ENCODE measurements around the gene SLC2A14. TPM values are rescaled to one million over a fixed set of nuclear protein-coding genes. Genes with fewer than 3 reads are reported as not detected.
A peak's percentile ranks its signal among the peaks of the same experiment; 100 is the strongest.
"Not testable (repeated sequence)": the region's sequence is repeated elsewhere in the genome, so short reads cannot be mapped to it uniquely, and the experiment has no call there.

The SLC2A14 gene
- total RNA-seq, 1 experiment from 2014 or later: not detected

- no peak for DNase-seq (ENCODE audit: low spot score)
Observed at GRCh38 chr12:7870335-7870734, 2.4 kb downstream of the SLC2A14 start.

DNA sequence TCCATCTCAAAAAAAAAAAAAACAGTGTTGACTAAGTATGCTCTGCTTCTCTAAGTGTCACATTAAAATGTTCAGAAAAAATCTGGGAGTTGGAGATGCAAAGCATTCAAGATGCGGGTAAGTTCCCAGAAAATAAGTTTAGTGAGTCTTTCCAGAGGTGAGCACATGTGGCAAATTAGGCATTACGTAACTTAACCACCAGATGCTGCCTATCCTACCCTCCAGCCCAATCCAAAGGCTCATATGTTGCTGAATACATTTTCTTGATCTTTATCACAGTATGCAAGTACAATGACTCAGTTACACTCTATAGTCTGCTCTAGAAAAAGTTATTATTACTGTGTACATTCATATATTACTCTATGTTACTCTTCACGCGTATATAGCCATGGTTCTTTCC, 3.6 kb downstream of the SLC2A14 start:
- DNase-seq (ENCODE audit: low spot score): no peak

DNA sequence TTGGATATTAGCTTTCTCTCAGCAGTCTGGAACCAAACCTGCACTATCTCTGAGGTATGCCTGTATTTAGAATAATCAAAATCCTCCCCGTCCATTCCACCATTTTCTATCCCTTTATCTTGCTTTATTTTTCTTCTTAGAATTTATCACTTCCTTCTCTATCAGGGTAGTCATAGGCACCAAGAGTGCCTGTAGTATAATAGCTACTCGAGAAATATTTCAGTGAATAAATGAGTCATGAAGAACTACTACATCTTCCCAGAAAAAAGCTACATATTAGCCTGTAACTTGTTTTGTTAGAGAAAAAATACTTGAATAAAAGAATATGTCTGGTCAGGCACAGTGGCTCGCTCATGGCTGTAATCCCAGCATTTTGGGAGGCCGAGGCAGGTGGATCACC, 4.3 kb downstream of the SLC2A14 start:
- DNase-seq (ENCODE audit: low spot score): no peak

DNA sequence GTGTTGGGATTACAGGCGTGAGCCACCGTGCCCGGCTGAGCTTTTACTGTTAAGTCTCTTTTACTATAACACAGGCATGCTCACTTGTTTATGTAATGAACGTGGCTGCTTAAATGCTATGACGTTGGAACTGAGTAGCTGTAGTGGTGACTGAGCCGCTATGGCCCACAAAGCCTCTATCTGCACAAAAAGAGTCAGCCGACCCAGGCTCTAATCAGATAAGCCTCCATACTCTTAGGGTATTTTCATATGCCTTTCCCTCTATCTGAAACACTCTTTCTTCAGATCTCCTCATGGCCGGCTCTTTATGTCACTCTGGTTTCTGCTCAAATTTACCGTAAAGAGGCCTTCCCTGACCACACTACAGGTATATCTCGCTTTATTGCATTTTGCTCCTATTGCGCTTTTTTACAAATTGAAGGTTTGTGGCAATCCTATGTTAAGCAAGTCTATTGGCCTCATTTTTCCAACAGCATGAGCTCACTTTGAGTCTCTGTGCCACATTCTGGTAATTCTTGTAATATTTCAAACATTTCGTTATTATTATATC, 8.0 kb downstream of the SLC2A14 start:
- no peak for DNase-seq (ENCODE audit: low spot score)

DNA sequence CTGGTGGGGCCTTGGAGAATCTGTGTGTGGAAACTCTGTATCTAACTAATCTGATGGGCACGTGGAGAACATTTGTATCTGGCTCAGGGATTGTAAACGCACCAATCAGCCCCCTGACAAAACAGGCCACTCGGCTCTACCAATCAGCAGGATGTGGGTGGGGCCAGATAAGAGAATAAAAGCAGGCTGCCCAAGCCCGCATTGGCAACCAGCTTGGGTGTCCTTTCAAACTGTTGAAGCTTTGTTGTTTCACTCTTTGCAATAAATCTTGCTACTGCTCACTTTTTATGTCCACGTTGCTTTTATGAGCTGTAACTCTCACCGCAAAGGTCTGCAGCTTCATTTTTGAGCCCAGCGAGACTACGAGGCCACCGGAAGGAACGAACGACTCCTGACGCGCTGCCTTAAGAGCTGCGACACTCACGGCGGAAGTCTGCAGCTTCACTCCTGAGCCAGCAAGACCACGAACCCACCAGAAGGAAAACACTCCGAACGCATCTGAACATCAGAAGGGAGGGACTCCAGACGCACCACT, 9.8 kb downstream of the SLC2A14 start:
- DNase-seq (ENCODE audit: low spot score): not testable (repeated sequence)

DNA sequence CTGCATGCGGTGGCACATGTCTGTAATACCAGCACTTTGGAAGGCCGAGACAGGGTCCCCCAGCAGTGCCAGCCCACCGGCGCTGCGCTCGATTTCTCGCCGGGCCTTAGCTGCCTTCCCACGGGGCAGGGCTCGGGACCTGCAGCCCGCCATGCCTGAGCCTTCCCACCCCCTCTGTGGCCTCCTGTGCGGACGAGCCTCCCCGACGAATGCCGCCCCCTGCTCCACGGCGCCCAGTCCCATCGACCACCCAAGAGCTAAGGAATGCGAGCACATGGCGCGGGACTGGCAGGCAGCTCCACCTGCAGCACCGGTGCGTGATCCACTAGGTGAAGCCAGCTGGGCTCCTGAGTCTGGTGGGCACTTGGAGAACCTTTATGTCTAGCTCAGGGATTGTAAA, 10.4 kb downstream of the SLC2A14 start:
- DNase-seq (ENCODE audit: low spot score): not testable (repeated sequence)

- peak; percentile 1 for DNase-seq (ENCODE audit: low spot score)
Observed at GRCh38 chr12:7859552-7859951, 13.2 kb downstream of the SLC2A14 start.

DNA sequence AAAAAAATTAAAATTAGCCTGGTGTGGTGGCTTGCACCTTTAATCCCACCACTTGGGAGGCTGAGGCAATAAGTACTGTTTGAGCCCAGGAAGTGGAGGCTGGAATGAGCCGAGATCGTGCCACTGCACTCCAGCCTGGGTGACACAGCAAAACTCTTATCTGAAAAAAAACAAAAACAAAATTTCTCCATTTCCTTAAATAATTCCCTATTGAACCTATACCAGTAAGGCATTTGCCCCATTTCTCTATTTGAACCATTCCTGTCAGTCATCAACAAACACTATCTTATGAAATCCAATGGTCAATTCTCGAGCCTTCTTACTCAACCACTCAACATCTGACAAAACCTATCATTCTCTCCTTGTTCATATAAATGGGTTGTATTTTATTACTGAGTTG, 14.7 kb downstream of the SLC2A14 start:
- no peak for DNase-seq (ENCODE audit: low spot score)

- DNase-seq (ENCODE audit: low spot score): no peak
Observed at GRCh38 chr12:7856516-7856915, 16.2 kb downstream of the SLC2A14 start.

GRCh38 chr12:7853557-7853956, 19.2 kb downstream of the SLC2A14 start:
- no peak for DNase-seq (ENCODE audit: low spot score)

- DNase-seq (ENCODE audit: low spot score): not testable (repeated sequence)
Observed at GRCh38 chr12:7851622-7852081, 21.1 kb downstream of the SLC2A14 start.

DNA sequence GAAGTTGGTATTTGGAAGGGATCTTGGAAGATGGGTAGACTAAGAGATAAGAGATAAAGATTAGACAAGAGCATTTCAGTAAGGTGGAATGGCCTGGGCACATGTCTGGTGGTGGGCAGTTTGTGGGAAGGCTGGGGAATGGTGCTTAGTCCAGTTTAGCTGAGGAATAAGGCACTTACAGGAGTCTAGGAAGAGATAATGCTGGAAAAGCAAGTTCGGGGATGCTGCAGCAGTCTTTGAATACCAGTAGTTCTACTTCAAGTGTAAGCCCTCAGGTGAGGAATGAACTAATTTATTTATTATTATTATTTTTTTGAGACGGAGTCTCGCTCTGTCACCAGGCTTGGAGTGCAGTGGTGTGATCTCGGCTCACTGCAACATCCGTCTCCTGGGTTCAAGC, 22.6 kb downstream of the SLC2A14 start:
- not testable (repeated sequence) for DNase-seq (ENCODE audit: low spot score)

GRCh38 chr12:7848098-7848422, 24.7 kb downstream of the SLC2A14 start:
- not testable (repeated sequence) for DNase-seq (ENCODE audit: low spot score)

GRCh38 chr12:7847226-7848097, 25.3 kb downstream of the SLC2A14 start:
- DNase-seq (ENCODE audit: low spot score): not testable (repeated sequence)

DNA sequence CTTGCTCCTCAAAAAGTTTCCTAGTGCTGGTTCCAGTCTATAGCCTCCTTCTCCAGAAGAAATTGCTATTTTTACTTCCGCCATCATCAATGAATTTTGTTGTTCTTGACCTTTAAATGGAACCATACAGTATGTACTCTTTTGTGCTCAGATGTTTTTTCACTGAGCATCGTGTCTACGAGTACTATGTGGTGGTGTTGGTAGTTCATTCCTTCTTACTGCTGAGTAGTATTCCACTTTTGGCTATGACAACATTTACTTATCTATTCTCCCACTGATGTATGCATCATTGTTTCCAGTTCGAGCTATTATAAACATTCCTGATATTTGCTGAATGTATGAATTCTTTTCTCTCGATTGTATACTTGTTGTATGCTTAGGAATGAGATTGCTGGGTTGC, 28.6 kb downstream of the SLC2A14 start:
- DNase-seq (ENCODE audit: low spot score): no peak

GRCh38 chr12:7843583-7843982, 29.1 kb downstream of the SLC2A14 start:
- not testable (repeated sequence) for DNase-seq (ENCODE audit: low spot score)

- DNase-seq (ENCODE audit: low spot score): not testable (repeated sequence)
Observed at GRCh38 chr12:7843149-7843548, 29.6 kb downstream of the SLC2A14 start.

GRCh38 chr12:7842444-7842843, 30.3 kb downstream of the SLC2A14 start:
- DNase-seq (ENCODE audit: low spot score): not testable (repeated sequence)

DNA sequence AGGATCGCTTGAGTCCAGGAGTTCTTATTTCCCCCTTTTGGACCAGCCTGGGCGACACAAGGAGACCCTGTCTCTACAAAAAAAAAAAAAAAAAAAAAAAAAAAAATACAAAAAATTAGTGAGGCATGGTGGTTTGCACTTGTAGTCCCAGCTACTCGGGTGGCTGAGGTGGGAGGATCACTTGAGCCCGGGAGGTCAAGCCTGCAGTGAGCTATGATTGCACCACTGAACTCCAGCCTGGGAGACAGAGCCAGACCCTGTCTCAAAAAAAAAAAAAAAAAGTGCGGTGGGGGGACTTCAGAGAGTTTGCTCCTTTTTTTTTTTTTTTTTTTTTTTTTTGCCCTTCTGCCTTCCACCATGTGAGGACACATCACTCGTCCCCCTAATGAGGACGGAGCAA, 32.9 kb downstream of the SLC2A14 start:
- not testable (repeated sequence) for DNase-seq (ENCODE audit: low spot score)

DNA sequence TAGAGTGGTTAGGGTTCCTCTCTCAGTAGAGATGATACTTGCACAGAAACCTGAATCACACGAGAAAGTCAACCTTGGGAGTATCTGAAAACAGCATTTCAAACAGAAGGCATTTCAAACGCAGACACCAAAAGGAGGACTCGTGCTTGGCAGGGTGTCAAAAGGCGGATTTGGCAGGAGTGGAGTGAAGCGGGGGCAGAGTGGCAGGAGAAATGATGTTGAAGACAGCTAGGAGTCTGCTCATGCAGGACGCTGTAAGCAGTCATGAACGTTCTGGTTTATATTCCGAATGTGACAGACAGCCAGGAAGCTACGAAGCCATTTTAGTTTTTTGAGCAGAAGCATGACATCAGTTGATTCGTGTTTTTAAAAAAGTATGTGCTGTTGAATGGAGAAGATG, 33.5 kb downstream of the SLC2A14 start:
- not testable (repeated sequence) for DNase-seq (ENCODE audit: low spot score)

GRCh38 chr12:7837366-7837765, 35.3 kb downstream of the SLC2A14 start:
- DNase-seq (ENCODE audit: low spot score): no peak

GRCh38 chr12:7835766-7836165, 36.9 kb downstream of the SLC2A14 start:
- no peak for DNase-seq (ENCODE audit: low spot score)

GRCh38 chr12:7835116-7835515, 37.6 kb downstream of the SLC2A14 start:
- DNase-seq (ENCODE audit: low spot score): no peak
